K562 (cell line): ENCODE data around the gene SYNJ2. TPM values are rescaled to one million over a fixed set of nuclear protein-coding genes. Genes with fewer than 3 reads are reported as not detected.

Experiments
- ATAC-seq: fragments of 200-7000 bp; cut with Tn5 transposase; 3 replicates; pipeline ENCODE4 v1.9.1; 2020; ENCODE audit warnings: moderate library complexity
- BruUV-seq: library from RNA; stranded (reverse); fragments of 400-500 nt; replicated peaks from 2 replicates; lab custom pipeline; 2021; lab: Mats Ljungman, UMichigan
- CTCF ChIA-PET: fragments of 300-600 bp; formaldehyde crosslinking; extraction: SDS; loops from one replicate; lab custom pipeline; 2021; ENCODE audit warnings: low intra/inter-chr PET ratio; lab: Yijun Ruan, JAX
- POLR2A ChIA-PET: fragments of 300-600, 350-650 bp; sonication (Branson Sonifier 250); formaldehyde crosslinking; extraction: SDS; loops from one replicate; lab custom pipeline; 2021; ENCODE audit warnings: antibody characterized with exemption, inconsistent platforms; lab: Yijun Ruan, JAX
- DNase-seq, 4 experiments: peaks; one replicate each; pipeline versions ENCODE4 v3.0.0 to v3.0.0-alpha.2; 2011 to 2018; ENCODE audit warnings: low spot score in 3 of 4, mixed read lengths in 3 of 4; ENCODE audit errors: extremely low read depth in 1 of 4
- FAIRE-seq: peaks from 2 replicates; lab custom pipeline; 2011; peaks lifted over from hg19 to GRCh38; lab: Jason Lieb, UNC
- H2AFZ ChIP-seq: 2 replicates; pipeline ENCODE4 v1.6.0; 2011; ENCODE audit warnings: low read depth, low read length, control low read depth, inconsistent platforms
- H3K27ac ChIP-seq: fragments of 200-600 bp; 3 replicates; pipeline ENCODE4 v1.8.0; 2011; ENCODE audit warnings: low read depth, mild to moderate bottlenecking, control low read depth, inconsistent platforms, low read length, moderate library complexity, mixed read lengths; ENCODE audit errors: extremely low read depth
- H3K27me3 ChIP-seq, 2 experiments: fragments of 300-600 bp in 1 of 2; 2 replicates in 1 of 2; 3 replicates in 1 of 2; pipeline versions ENCODE4 v1.6.0 to v1.8.0; 2011; ENCODE audit warnings: inconsistent platforms in 2 of 2, low read length in 2 of 2, mild to moderate bottlenecking in 1 of 2, mixed read lengths in 1 of 2, moderate library complexity in 1 of 2; ENCODE audit not compliant: control insufficient read depth in 2 of 2, insufficient read depth in 2 of 2
- H3K36me3 ChIP-seq: fragments of 300-600 bp; 3 replicates; pipeline ENCODE4 v1.8.0; 2011; ENCODE audit warnings: mild to moderate bottlenecking, low read length, inconsistent platforms; ENCODE audit not compliant: control insufficient read depth, insufficient read depth
- H3K4me1 ChIP-seq, 2 experiments: fragments of 200-600 bp in 1 of 2; replicated peaks in 1 of 2; 2 replicates in 1 of 2; 3 replicates in 1 of 2; pipeline versions ENCODE4 v1.5.1 to v1.8.0; 2011; ENCODE audit warnings: inconsistent platforms in 2 of 2, low read length in 2 of 2, mild to moderate bottlenecking in 1 of 2, mixed read lengths in 1 of 2, moderate library complexity in 1 of 2; ENCODE audit not compliant: control insufficient read depth in 2 of 2, insufficient read depth in 2 of 2
- H3K4me2 ChIP-seq: 2 replicates; pipeline ENCODE4 v1.6.1; 2011; ENCODE audit warnings: low read length, control low read depth, inconsistent platforms, mixed read lengths; ENCODE audit not compliant: insufficient read depth
- H3K4me3 ChIP-seq: fragments of 200-600 bp; sonication (generic), shearing (Covaris generic); 2 replicates; pipeline ENCODE4 v1.5.1; 2016; ENCODE audit warnings: control low read depth, inconsistent platforms
- H3K79me2 ChIP-seq: fragments of 200-600 bp; 3 replicates; pipeline ENCODE4 v1.8.0; 2011; ENCODE audit warnings: low read length, inconsistent platforms; ENCODE audit not compliant: control insufficient read depth, insufficient read depth
- H3K9ac ChIP-seq, 2 experiments: 2 replicates each; pipeline versions ENCODE4 v1.6.0 to v1.6.1; 2011; ENCODE audit warnings: low read depth in 2 of 2, low read length in 2 of 2, control low read depth in 1 of 2, inconsistent platforms in 1 of 2, mild to moderate bottlenecking in 1 of 2, mixed read lengths in 1 of 2; ENCODE audit not compliant: insufficient read depth in 1 of 2
- H3K9me1 ChIP-seq: one replicate; pipeline ENCODE4 v1.6.0; 2011; ENCODE audit warnings: inconsistent platforms, mild to moderate bottlenecking, low read length, moderate library complexity; ENCODE audit not compliant: control insufficient read depth, insufficient read depth
- H3K9me3 ChIP-seq: replicated peaks from 2 replicates; pipeline ENCODE4 v1.5.1; 2011; ENCODE audit warnings: low read depth, low read length, inconsistent platforms; ENCODE audit not compliant: control insufficient read depth, insufficient read depth
- H4K20me1 ChIP-seq: replicated peaks from 2 replicates; pipeline ENCODE4 v1.6.1; 2011; ENCODE audit warnings: low read length, inconsistent platforms, mixed read lengths; ENCODE audit not compliant: control insufficient read depth, insufficient read depth
- CTCF ChIP-seq, 3 experiments: IDR thresholded peaks in 2 of 3; conservative IDR thresholded peaks in 1 of 3; 2 replicates each; pipeline ENCODE4 v1.5.1; 2011 to 2012; ENCODE audit warnings: low read length in 3 of 3, mild to moderate bottlenecking in 3 of 3, control low read depth in 2 of 3, improper control_type of control experiment in 1 of 3, inconsistent platforms in 1 of 3, low read depth in 1 of 3, mixed read lengths in 1 of 3, moderate library complexity in 1 of 3; ENCODE audit not compliant: insufficient read depth in 2 of 3
- E2F8 ChIP-seq: fragments of 450-650 bp; IDR thresholded peaks from 2 replicates; pipeline ENCODE4 v1.7.1; 2018; ENCODE audit warnings: mild to moderate bottlenecking, low read depth; ENCODE audit not compliant: partially characterized antibody
- EP300 ChIP-seq: IDR thresholded peaks from 2 replicates; pipeline ENCODE4 v1.6.1; 2012; ENCODE audit warnings: low read length, improper control_type of control experiment
- GATA2 ChIP-seq: sonication (generic); formaldehyde crosslinking; IDR thresholded peaks from 2 replicates; pipeline ENCODE4 v1.4.0; 2020; ENCODE audit warnings: mild to moderate bottlenecking, missing genetic modification reagents
- HSF4 ChIP-seq: fragments of 250-450 bp; sonication (Bioruptor Pico); IDR thresholded peaks from 2 replicates; pipeline ENCODE4 v2.1.2; 2022; ENCODE audit warnings: mild to moderate bottlenecking, moderate library complexity, borderline replicate concordance
- MAX ChIP-seq: sonication (generic); formaldehyde crosslinking; IDR thresholded peaks from 2 replicates; pipeline ENCODE4 v1.9.0; 2022; ENCODE audit warnings: mild to moderate bottlenecking, missing genetic modification reagents
- RBM15 ChIP-seq: fragments of 200-400 bp; formaldehyde crosslinking; IDR thresholded peaks from 2 replicates; pipeline ENCODE4 v1.6.1; 2018; ENCODE audit warnings: mild to moderate bottlenecking, low read length, moderate library complexity; ENCODE audit not compliant: insufficient read depth
- RBM17 ChIP-seq: fragments of 200-400 bp; formaldehyde crosslinking; IDR thresholded peaks from 2 replicates; pipeline ENCODE4 v1.6.1; 2017; ENCODE audit warnings: low read depth, mild to moderate bottlenecking, low read length, borderline replicate concordance
- SMC3 ChIP-seq: conservative IDR thresholded peaks from 2 replicates; pipeline ENCODE4 v1.6.1; 2011; ENCODE audit warnings: low read depth, low read length, improper control_type of control experiment; ENCODE audit not compliant: insufficient read depth
- SRSF7 ChIP-seq: fragments of 200-400 bp; formaldehyde crosslinking; optimal IDR thresholded peaks from 2 replicates; pipeline ENCODE3; 2017; ENCODE audit warnings: mild to moderate bottlenecking, low read depth, low read length
- ZFPM2 ChIP-seq: fragments of 250-450 bp; sonication (Bioruptor Pico); IDR thresholded peaks from 2 replicates; pipeline ENCODE4 v1.5.1; 2022; ENCODE audit warnings: mild to moderate bottlenecking
- ZNF277 ChIP-seq: fragments of 250-450 bp; sonication (Bioruptor Pico); IDR thresholded peaks from 2 replicates; pipeline ENCODE4 v1.8.0; 2022; ENCODE audit warnings: inconsistent platforms, mild to moderate bottlenecking, moderate library complexity, borderline replicate concordance
- ZNF561 ChIP-seq: fragments of 450-650 bp; formaldehyde crosslinking; conservative IDR thresholded peaks from 2 replicates; pipeline ENCODE4 v1.4.0; 2020; ENCODE audit warnings: mild to moderate bottlenecking, moderate library complexity
- WGBS: fragments of 100-300 bp; shearing (Covaris generic); methylation state at CpG from one replicate; pipeline ENCODE4 v1.1.6; 2016; ENCODE audit warnings: low coverage, mixed read lengths; ENCODE audit not compliant: insufficient coverage; ENCODE audit errors: missing lambda C conversion rate; 5-methylcytosine and 5-hydroxymethylcytosine counted together
- in situ Hi-C: fragments of 300-500 bp; cut with MboI; formaldehyde crosslinking; loops from 4 replicates; pipeline ENCODE4 v1.15.0; 2018; ENCODE audit warnings: inconsistent platforms, mixed read lengths
- intact Hi-C: fragments of 100-400 bp; cut with micrococcal nuclease; formaldehyde crosslinking; loops from 2 replicates; pipeline ENCODE4 v1.14.2; 2022
- polyA plus RNA-seq, 8 experiments: library from polyadenylated mRNA; depleted of rRNA in 4 of 8; stranded (reverse) in 5 of 8; unstranded in 3 of 8; fragments of >200 nt; fragmentation: Nextera tagmentation in 2 of 8; fragmentation: Illumina TruSeq in 1 of 8; extraction: Ambion mirVana in 2 of 8; extraction: Trizol in 1 of 8; gene quantifications; 2 replicates each; pipeline versions ENCODE4 v1.2.1 to v1.2.3, GENCODE V29; 2011 to 2014; ENCODE audit warnings: inconsistent platforms in 1 of 8, missing spikeins in 1 of 8
- total RNA-seq, 7 experiments: library from RNA; depleted of rRNA in 6 of 7; stranded (reverse); fragments of >200 nt in 6 of 7; fragmentation: Illumina TruSeq in 2 of 7; extraction: Trizol in 2 of 7; gene quantifications; 2 replicates each; pipeline versions ENCODE4 v1.2.1 to v1.2.3, GENCODE V29; 2011 to 2021; ENCODE audit warnings: low replicate concordance in 1 of 7

The SYNJ2 gene
- total and polyA plus RNA-seq, 9 of the 15 experiments (the other 6 are each of a cell fraction or from before 2014, with no cell fraction given): 3.0 to 27.7 (median 17.8) TPM

GRCh38 chr6:158037771-158038170 lies 56.1 kb downstream of the SYNJ2 start:
- DNase-seq: no peak
- no peak overlapping the region for H3K27ac ChIP-seq
- TF ChIP-seq RBM17 (no peak), ZNF561 (CRISPR knock-in tag) (no peak), SRSF7 (no peak), HSF4 (CRISPR knock-in tag) (no peak), SMC3 (no peak), GATA2 (no peak), CTCF (IDR thresholded peaks at IDR 0.05 in 2 of 3, conservative IDR thresholded peaks at IDR 0.05 in 1 of 3; ENCODE audit: insufficient read depth in 2 of 3, low read depth in 1 of 3, low read length in 3 of 3) (no peak), RBM15 (no peak), EP300 (no peak), ZFPM2 (CRISPR knock-in tag) (no peak), E2F8 (no peak), MAX (CRISPR knock-in tag) (no peak), ZNF277 (CRISPR knock-in tag) (no peak)
- peaks cover 6% of the 10 kb centered on the region for H3K9me1 ChIP-seq
- no peaks in the 10 kb centered on the region for H3K9me3 ChIP-seq
- H4K20me1 ChIP-seq: no peaks in the 10 kb centered on the region
- no peak for FAIRE-seq
- peaks cover 14% of the 10 kb centered on the region; the same call in 2 of the 3 replicates for H3K36me3 ChIP-seq
- no TSS peak for BruUV-seq
- H3K79me2 ChIP-seq: peaks cover 5% of the 10 kb centered on the region; the same call in 2 of the 3 replicates
- H3K27me3 ChIP-seq: no peaks in the 10 kb centered on the region
- H2AFZ ChIP-seq: no peak overlapping the region
- in situ Hi-C loops: no loop called here
- no peak overlapping the region for H3K4me3 ChIP-seq
- intact Hi-C loops: no loop called here
- peaks cover 38 to 55% of the 10 kb centered on the region in 2 experiments for H3K4me1 ChIP-seq
- H3K4me2 ChIP-seq: no peak overlapping the region
- peak overlapping the region in 1 of 2 experiments; percentile 24; a peak in 1 of 4 replicates for H3K9ac ChIP-seq
- no peak for ATAC-seq
- WGBS: 85% methylated on average over 10 of the region's 10 CpGs
- ChIA-PET POLR2A (interaction anchor here (0.5 to 0.8 kb wide), 4 partner anchors 12 to 55 kb away, joined by 3 to 5 read pairs (median 4); no protein-coding TSS in a partner anchor), CTCF (no interaction called here)
